Loucy (cell line): ENCODE results near the gene SAA1.
A peak's percentile ranks its signal among the peaks of the same experiment; 100 is the strongest.

Experiments
- H2AFZ ChIP-seq: fragments of 200-600 bp; sonication (generic); 2 replicates; pipeline ENCODE4 v1.6.0; 2016; ENCODE audit warnings: antibody characterized with exemption, mild to moderate bottlenecking, low read length, moderate library complexity
- H3F3A ChIP-seq: fragments of 200-600 bp; 2 replicates; pipeline ENCODE4 v1.6.0; 2016; ENCODE audit warnings: antibody characterized with exemption, low read depth, mild to moderate bottlenecking
- H3K27me3 ChIP-seq: fragments of 200-600 bp; sonication (generic); 2 replicates; pipeline ENCODE4 v1.6.1; 2014; ENCODE audit warnings: low read length, mild to moderate bottlenecking; ENCODE audit not compliant: insufficient read depth, poor library complexity, severe bottlenecking
- H3K36me3 ChIP-seq: fragments of 200-600 bp; sonication (generic); 2 replicates; pipeline ENCODE4 v1.6.1; 2016; ENCODE audit warnings: low read length; ENCODE audit not compliant: insufficient read depth
- H3K4me1 ChIP-seq: fragments of 200-600 bp; sonication (generic); 2 replicates; pipeline ENCODE4 v1.5.1; 2014; ENCODE audit warnings: low read length, mild to moderate bottlenecking; ENCODE audit not compliant: insufficient read depth, poor library complexity, severe bottlenecking
- H3K4me2 ChIP-seq: fragments of 200-600 bp; sonication (generic); 2 replicates; pipeline ENCODE4 v1.6.0; 2014; ENCODE audit warnings: antibody characterized with exemption, low read length, low read depth, mild to moderate bottlenecking; ENCODE audit not compliant: poor library complexity, severe bottlenecking
- H3K4me3 ChIP-seq: fragments of 200-600 bp; sonication (generic); 2 replicates; pipeline ENCODE4 v1.5.1; 2014; ENCODE audit warnings: low read length, mild to moderate bottlenecking, mixed read lengths; ENCODE audit not compliant: poor library complexity, severe bottlenecking
- H3K79me2 ChIP-seq: fragments of 200-600 bp; sonication (generic); 2 replicates; pipeline ENCODE4 v1.6.1; 2014; ENCODE audit warnings: low read length; ENCODE audit not compliant: insufficient read depth
- H3K9ac ChIP-seq: fragments of 200-600 bp; sonication (generic); 2 replicates; pipeline ENCODE4 v1.6.0; 2014; ENCODE audit warnings: mild to moderate bottlenecking, low read depth, low read length, moderate library complexity; ENCODE audit not compliant: poor library complexity, severe bottlenecking
- H3K9me2 ChIP-seq: fragments of 200-600 bp; sonication (generic); replicated peaks from 2 replicates; pipeline ENCODE4 v1.6.1; 2016; ENCODE audit warnings: low read depth, low read length, mixed read lengths
- H3K9me3 ChIP-seq: fragments of 200-600 bp; sonication (generic); 2 replicates; pipeline ENCODE4 v1.6.1; 2014; ENCODE audit warnings: mild to moderate bottlenecking, antibody characterized with exemption, low read length, low read depth; ENCODE audit not compliant: insufficient read depth
- H4K20me1 ChIP-seq: fragments of 200-600 bp; sonication (generic); 2 replicates; pipeline ENCODE4 v1.6.0; 2014; ENCODE audit warnings: antibody characterized with exemption, low read length, mild to moderate bottlenecking; ENCODE audit not compliant: insufficient read depth, poor library complexity, severe bottlenecking
- CTCF ChIP-seq: fragments of 200-600 bp; sonication (generic); conservative IDR thresholded peaks from 2 replicates; pipeline ENCODE4 v1.5.1; 2014; ENCODE audit warnings: mild to moderate bottlenecking, antibody characterized with exemption, low read length
- EZH2phosphoT487 ChIP-seq: fragments of 200-600 bp; IDR thresholded peaks from 2 replicates; pipeline ENCODE4 v1.6.1; 2018; ENCODE audit warnings: antibody characterized with exemption, mild to moderate bottlenecking, moderate library complexity, borderline replicate concordance

SAA1 gene

GRCh38 chr11:18236664-18237356 is 29.3 kb upstream of the SAA1 start, which contains the start of gene SAA4:
SAA4 (minus strand) TSS chr11:18236802; CDS start chr11:18235926, 876 bp downstream.
- TF ChIP-seq CTCF (no peak), EZH2phosphoT487 (no peak)
- Histone ChIP-seq H3K4me3 (no peak within 1 kb of the TSS), H3K9me3 (no peaks in the 10 kb centered on the region), H4K20me1 (no peaks in the 10 kb centered on the region), H3K4me1 (no peaks in the 10 kb centered on the region), H3K9ac (no peak within 1 kb of the TSS), H3F3A (no peaks in the 10 kb centered on the region), H2AFZ (no peak within 1 kb of the TSS), H3K9me2 (no peaks in the 10 kb centered on the region), H3K4me2 (no peak within 1 kb of the TSS), H3K36me3 (no peaks in the 10 kb centered on the region), H3K27me3 (peaks cover 32% of the 10 kb centered on the region), H3K79me2 (no peaks in the 10 kb centered on the region)

- H2AFZ ChIP-seq, result no peak overlapping the region
- no peaks in the 10 kb centered on the region for H3K79me2 ChIP-seq
- H3K9me2 ChIP-seq, result no peaks in the 10 kb centered on the region
- H3K9ac ChIP-seq, result no peak overlapping the region
- H3K27me3 ChIP-seq, result peaks cover 32% of the 10 kb centered on the region
- no peak overlapping the region for H3K4me3 ChIP-seq
- H3K4me1 ChIP-seq, result no peaks in the 10 kb centered on the region
- TF ChIP-seq CTCF (no peak), EZH2phosphoT487 (no peak)
- no peaks in the 10 kb centered on the region for H4K20me1 ChIP-seq
- no peak overlapping the region for H3K4me2 ChIP-seq
- H3F3A ChIP-seq, result no peaks in the 10 kb centered on the region
- H3K9me3 ChIP-seq, result no peaks in the 10 kb centered on the region
- H3K36me3 ChIP-seq, result no peaks in the 10 kb centered on the region
Observed at GRCh38 chr11:18239655-18240054, 26.4 kb upstream of the SAA1 start.

GRCh38 chr11:18243783-18244362 is 22.2 kb upstream of the SAA1 start:
- TF ChIP-seq EZH2phosphoT487 (no peak), CTCF (peak; percentile 97)
- Histone ChIP-seq H3K9me2 (no peaks in the 10 kb centered on the region), H3K79me2 (no peaks in the 10 kb centered on the region), H2AFZ (peak overlapping the region; percentile 86), H3K9ac (no peak overlapping the region), H3K4me2 (no peak overlapping the region), H4K20me1 (no peaks in the 10 kb centered on the region), H3K4me3 (no peak overlapping the region), H3K36me3 (no peaks in the 10 kb centered on the region), H3K9me3 (no peaks in the 10 kb centered on the region), H3K4me1 (no peaks in the 10 kb centered on the region), H3F3A (no peaks in the 10 kb centered on the region), H3K27me3 (peaks cover 11% of the 10 kb centered on the region)
